ENCODE measurements around the gene SLC17A2.
"Not testable (repeated sequence)": the region's sequence is repeated elsewhere in the genome, so short reads cannot be mapped to it uniquely, and the experiment has no call there.

Gene SLC17A2

GRCh38 chr6:25951296-25952032, 21.0 kb upstream of the SLC17A2 start:
- no peak overlapping the region for H3K4me3 ChIP-seq (ENCODE audit: low read length)
- TF ChIP-seq CTCF (conservative IDR thresholded peaks at IDR 0.05; ENCODE audit: low read depth, low read length), result no peak
- no peak for DNase-seq (ENCODE audit: low read depth)

- TF ChIP-seq CTCF (conservative IDR thresholded peaks at IDR 0.05; ENCODE audit: low read depth, low read length), result no peak
- no peak for DNase-seq (ENCODE audit: low read depth)
- H3K4me3 ChIP-seq (ENCODE audit: low read length), result no peak overlapping the region
Observed at GRCh38 chr6:25950297-25950696, 19.8 kb upstream of the SLC17A2 start.

- H3K4me3 ChIP-seq (ENCODE audit: low read length), result no peak overlapping the region
- no peak for DNase-seq (ENCODE audit: low read depth)
- no peak for TF ChIP-seq CTCF (conservative IDR thresholded peaks at IDR 0.05; ENCODE audit: low read depth, low read length)
Observed at GRCh38 chr6:25949695-25950094, 19.2 kb upstream of the SLC17A2 start.

GRCh38 chr6:25947492-25947891, 17.0 kb upstream of the SLC17A2 start:
- not testable (repeated sequence) for DNase-seq (ENCODE audit: low read depth); H3K4me3 ChIP-seq (ENCODE audit: low read length)

- no peak for TF ChIP-seq CTCF (conservative IDR thresholded peaks at IDR 0.05; ENCODE audit: low read depth, low read length)
- no peak for DNase-seq (ENCODE audit: low read depth)
- H3K4me3 ChIP-seq (ENCODE audit: low read length), result no peak overlapping the region
Observed at GRCh38 chr6:25946631-25947030, 16.1 kb upstream of the SLC17A2 start.

- not testable (repeated sequence) for DNase-seq (ENCODE audit: low read depth); H3K4me3 ChIP-seq (ENCODE audit: low read length)
Observed at GRCh38 chr6:25945738-25946137, 15.2 kb upstream of the SLC17A2 start.

- no peak for TF ChIP-seq CTCF (conservative IDR thresholded peaks at IDR 0.05; ENCODE audit: low read depth, low read length)
- no peak overlapping the region for H3K4me3 ChIP-seq (ENCODE audit: low read length)
- no peak for DNase-seq (ENCODE audit: low read depth)
Observed at GRCh38 chr6:25944688-25945574, 14.4 kb upstream of the SLC17A2 start.

GRCh38 chr6:25943887-25944286, 13.4 kb upstream of the SLC17A2 start:
- TF ChIP-seq CTCF (conservative IDR thresholded peaks at IDR 0.05; ENCODE audit: low read depth, low read length), result no peak
- no peak for DNase-seq (ENCODE audit: low read depth)
- no peak overlapping the region for H3K4me3 ChIP-seq (ENCODE audit: low read length)
